NCI-H446 (cell line): ENCODE results near the gene TRAF1.

Experiments used
- DNase-seq, 2 experiments: peaks; one replicate each; lab custom pipeline; 2025; lab: John Stamatoyannopoulos, UW

Gene TRAF1

DNA sequence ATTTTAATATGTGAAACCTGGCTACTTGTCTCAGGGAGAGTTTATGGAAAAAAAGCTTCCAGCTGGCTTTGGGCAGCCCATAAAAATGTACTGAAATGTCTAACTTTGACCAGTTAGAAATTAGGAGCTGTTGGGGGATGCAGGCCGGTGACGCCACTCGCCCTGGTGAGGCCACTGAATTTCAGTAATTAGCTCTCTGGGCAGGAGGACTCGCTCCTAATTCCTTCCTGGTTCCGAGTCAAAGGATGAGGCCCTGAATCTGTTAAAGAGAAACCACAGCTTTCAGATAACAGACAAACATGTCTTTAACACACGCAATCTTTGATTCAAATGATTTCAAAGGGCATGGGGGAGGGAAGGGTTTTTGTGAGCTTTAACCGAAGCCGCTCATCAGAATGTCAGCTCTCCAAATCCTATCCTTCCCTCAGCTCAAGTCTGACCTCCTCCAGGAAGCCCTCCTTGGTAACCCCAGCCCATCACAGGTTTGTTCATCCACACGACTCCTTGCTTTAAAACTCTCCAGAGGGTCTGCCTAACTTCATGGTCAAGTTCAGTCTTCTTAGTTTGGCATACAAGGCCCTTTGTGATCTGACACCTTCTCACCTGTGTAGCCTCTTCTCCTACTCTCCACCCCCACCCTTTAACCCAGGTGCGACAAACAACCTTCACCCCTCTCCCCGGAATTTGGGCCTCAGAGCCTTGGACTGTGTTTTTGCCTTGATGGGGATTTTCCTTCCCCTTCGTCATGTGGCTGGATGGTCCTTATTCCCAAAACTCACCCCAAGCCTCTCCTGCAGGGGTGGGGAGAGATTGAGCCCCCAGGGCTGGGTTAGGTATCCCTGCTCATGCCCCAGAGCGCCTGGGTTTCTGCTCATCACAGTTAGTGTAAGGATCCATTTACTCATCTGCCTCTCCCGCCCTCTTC lies 36.0 kb downstream of the TRAF1 start:
- DNase-seq, result no peak

DNA sequence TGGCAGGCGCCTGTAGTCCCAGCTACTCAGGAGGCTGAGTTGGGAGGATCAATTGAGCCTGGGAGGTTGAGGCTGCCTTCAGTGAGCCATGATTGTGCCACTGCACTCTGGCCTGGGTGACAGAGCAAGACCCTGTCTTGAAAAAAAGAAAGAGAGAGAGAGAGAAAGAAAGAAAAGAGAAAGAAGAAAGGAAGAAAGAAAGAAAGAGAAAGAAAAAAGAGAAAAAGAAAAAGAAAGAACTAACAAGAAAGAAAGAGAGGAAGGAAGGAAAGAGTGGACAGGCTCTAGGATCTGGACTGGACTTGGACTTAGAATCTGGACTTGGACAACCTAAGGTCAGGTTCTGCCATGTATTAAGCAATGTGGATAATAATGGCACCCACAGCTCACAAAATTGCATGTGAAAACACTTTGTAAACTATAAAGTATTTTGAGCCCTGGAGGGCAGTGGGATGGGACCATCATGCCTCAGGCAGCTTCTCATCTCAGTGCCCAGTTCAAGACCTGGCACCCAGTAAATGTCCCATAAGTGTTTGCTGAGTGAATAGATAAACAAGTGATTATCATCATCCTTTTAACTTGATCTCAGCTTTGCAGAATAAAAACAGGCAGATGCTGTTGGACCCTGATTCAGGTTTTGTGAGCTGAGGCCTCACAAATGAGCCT lies 36.9 kb downstream of the TRAF1 start:
- no peak for DNase-seq

DNA sequence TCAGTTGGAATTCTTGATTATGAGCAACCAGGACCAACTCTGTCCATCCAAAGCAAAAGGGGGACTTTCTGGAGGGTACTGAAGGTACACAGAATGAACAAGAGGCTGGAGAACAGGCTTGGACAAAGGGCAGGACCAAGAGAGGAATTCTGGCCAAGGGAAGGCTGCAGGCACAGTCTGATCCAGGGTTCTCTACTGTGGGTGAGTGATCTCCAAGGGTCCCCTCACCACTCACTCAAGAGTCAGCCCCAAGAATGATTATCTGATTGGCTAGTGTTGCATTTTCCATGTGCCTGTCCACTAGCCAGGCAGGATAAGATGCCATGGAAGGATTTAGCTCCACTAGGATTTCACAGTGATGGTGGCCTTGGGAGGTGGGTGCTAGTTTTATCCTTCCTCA lies 38.0 kb downstream of the TRAF1 start:
- DNase-seq, result no peak

DNA sequence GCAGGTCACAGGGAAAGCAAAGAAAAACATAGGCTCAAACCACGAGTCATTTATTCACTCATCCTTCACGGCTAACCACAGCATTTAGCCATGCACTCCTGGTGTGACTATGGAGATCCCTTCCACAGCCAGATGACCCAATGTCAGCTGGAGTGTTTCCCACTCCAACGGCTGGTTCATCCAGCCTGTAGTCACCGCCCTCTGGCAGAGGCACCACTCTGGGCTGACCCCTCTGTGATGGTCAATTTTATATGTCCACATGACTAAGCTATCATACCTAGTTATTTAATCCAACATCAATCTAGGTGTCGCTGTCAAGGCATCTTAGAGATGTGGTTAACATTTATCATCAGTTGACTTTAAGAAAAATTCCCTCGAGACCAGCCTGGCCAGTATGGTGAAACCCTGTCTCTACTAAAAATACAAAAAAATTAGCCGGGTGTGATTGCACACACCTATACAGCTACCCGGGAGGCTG lies 40.1 kb downstream of the TRAF1 start:
- no peak for DNase-seq

DNA sequence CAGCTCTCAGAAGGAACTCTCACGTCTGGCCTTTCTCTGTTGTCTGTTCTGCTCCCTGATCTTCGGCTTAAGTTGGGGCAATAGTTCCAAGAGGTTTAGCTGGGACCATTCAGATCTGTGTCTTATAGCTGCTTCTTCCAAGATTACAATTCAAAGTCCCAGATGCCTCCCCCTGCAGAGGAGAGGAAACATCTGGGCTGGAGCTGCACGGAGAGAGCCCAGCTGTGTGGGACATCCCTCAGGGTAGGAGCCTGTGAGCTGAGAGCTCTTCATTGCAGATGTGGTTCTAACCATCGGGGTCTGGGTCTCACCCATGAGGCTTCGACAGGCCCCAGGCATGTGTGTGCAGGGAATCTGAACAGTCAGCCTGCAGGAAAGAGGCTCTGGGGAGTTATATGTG lies 40.6 kb downstream of the TRAF1 start:
- no peak for DNase-seq

DNA sequence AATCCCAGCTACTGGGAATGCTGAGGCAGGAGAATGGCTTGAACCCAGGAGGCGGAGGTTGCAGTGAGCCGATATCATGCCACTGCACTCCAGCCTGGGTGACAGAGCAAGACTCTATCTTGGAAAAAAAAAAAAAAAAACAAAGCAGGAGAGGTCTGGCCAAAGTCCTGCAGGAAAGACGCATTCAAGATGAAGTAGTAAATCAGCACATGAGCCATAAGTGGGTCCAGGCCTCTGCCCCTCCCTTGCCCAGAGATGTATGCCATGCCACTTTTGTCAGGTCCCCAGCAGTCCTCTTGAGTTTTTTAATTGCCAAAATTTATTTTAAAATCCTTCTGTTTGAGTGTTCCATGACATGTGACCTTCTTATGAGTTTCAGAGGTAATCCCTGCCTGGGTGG lies 41.1 kb downstream of the TRAF1 start:
- no peak for DNase-seq

DNA sequence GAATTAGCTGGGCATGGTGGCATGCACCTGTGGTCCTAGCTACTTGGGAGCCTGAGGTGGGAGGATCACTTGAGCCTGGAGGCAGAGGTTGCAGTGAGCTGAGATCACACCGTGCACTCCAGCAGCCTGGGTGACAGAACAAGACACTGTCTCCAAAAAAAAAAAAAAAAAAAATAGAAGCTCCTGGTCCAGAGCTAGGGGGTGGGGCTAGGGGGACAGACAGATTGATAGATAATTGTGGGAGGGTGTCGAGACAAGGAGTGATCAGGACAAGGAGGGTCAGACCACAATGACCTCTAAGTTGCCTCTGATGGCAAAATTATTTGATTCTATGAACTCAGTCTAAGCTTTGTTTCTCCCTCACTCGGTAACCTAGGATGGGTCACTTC lies 43.0 kb downstream of the TRAF1 start:
- DNase-seq, result no peak

DNA sequence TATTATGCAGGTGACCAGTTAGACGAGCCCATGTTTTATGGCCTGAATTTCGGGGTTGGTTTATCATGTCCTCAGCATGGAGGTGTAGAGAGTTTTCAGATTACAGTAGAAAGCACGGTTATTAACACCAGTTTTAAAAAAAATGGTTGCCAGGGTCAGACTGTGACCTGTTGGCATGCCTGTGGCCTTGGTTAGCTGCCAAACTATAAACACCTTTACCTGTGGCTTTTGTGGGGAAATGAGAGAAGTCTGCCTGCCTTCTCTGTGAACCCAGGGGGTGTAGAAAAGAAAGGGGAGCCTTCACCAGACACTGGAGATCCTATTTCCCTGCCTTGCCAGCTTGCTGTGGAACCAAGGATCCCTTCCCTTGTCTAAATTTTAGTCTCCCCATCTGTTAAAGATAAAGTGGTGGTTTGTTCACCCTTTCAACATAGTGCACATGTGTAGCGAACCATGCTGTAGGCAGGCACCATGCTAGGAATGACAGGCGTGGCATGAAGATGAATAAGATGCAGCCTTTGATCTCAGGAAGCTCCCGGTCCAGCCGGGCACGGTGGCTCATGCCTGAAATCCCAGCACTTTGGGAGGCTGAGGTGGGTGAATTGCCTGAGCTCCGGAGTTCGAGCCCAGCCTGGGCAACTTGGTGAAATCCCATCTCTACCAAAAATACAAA lies 43.5 kb downstream of the TRAF1 start:
- no peak for DNase-seq

DNA sequence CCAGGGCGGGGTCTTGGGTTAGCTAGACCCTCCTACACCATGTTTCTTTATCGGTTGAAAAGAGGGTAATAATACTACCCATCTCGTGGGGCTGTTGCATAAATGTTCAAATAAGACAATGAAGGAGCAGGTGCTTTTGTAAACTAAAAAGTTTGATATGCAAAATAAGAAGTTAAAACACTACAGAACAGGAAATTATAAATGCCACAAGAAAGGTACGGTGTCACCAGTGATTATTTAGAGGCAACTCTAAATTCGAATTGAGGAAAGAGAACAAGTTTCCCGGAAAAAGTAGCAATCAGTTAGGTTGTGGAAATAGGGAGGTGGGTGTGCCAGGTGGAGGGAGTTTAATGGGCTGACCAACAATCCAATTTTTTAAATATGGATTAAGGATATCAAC lies 47.1 kb downstream of the TRAF1 start:
- DNase-seq, result no peak

DNA sequence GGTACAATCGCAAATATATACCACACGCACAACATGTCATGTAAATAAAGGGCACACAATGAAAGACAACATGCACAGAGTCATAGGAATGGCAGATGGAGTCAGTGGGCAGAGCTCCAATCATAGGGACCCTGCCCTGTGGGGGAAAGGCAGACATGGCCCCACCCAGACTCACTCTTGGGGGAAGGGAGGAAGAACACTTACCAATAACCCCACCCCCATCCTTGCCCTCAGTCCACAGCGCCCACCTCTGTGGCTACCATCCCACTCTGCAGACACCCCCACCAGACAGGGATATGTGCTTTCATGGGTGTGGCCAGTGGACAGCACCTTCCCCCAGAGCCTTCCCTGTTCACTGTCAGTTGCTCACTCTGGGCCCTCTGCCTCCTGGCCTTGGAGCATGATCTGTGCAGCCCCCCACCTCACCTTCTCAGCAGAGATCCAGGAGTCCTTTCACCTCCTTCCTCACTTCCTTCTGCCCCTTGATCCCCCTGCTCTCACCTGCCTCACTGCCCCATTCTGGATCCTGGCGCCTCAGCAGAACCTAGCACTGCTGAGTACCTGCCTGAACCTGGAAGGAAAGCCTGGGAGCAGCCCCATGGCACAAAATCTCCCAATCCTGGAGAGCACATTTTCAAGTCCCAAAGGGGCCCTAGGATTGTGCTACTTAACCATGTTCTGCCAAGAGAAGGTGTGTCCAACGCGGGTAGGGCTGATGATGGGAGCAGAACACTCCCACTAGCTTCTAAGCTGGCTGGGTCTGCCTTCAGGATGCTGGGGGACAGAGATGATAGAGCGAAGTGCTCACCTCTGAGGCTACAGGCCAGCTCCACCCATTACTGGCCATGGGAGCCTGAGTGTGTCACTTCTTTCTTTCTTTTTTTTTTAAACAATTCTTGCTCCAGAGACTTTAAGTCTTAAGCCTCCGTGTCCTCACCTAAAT lies 48.1 kb downstream of the TRAF1 start:
- peak in 1 of 2 experiments; percentile 35 for DNase-seq

DNA sequence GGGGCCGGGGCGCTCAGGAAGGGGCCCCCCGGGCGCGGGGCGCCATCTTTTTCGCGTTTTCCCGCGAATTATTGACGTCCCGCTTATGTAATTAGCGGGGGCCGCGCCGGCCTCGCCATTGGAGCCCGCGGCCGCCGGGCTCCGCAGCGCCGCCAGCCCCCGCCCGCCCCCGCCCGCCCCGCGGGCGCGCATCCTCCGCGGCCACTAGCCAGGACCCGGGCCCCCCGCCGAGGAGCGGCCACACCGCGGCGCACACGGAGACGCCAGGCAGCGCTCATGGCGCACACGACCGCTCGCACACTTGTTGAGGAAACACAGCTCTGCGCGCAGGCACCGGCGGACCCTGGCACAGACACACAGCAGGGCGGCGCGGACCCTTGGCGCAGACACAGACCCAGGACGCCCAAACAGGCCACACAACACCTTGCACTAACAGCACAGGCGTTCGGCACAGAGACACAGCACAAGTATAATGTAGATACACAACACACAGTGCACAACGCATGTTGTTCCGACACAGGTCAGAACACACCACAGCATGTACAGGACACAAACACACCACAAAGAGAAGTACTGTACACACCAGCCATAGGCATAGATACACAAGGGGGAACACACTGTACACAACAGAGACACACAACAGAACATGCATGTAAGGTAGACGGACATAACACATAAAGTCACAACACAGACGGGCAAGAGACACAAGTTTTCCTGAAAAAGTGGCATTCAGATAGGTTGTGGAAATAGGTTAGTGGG lies 49.1 kb downstream of the TRAF1 start:
- peak; percentile 24 to 78 for DNase-seq

DNA sequence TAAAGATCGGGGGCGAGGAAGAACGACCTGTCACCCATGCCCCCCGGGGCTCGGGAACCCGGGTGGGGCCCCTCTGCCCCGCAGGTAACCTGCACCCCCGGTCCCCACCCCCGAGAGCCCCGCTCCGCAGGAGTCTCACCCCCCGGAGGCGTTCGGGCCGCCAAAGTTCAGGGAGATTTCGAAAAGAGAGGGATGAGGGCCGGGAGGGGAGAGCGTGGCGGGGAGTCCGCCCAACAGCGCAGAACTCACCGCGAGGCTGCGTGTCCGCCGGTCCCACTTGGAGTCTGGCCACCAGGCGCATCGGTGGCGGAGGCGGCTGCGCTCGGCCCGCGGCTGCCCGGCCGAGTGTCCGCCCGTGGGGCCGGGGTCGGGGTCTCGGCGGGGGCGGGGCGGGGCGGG lies 49.8 kb downstream of the TRAF1 start, which contains the start of gene PHF19:
Gene PHF19, minus strand, starts transcription at position 347 of the 399 bp plus-strand sequence. CDS start 2,447 bp downstream, outside the sequence.
- DNase-seq, result no peak

DNA sequence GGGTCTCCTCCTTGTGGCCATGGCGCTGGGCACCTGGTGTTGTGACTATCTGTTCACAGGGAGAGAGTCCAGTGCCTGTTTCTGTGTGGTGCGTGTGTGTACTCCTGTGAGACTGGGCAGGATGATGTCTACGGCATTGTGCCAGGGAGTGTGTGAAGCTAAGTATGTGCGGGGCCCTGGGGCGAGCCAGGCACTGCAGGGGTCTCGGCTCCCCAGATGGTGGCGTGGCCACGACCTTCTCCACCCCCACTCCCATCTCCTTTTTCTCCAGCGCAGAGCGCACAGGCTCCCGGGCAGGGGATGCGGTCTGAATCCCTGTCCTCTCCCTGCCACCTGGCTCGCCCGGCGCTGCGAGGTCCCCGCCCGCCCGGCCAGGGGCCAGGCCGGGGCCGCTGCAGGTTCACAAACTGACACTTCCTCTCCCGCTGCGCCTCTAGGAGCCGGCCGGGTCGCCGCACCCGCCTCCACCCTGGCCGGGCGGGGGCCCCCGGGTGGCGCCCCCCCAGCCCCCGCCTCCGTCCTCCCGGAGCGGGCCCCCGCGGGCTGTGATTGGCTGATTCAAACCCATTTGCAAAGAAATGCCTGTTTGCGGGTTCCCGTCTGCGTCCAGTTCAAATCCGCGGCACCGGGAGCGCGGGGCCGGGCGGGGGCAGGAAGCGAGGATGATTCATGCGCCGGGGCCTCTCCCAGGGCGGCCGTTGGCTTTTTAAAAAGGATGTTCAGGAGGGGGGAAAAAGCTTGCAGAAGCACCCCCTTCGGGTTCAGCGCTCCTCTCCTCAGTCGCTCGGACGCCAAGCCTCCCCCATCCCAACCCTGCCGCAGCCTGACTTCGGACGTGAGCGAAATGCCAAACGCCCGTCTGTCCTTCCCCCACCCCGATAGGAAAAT lies 50.4 kb downstream of the TRAF1 start:
- DNase-seq, result peak; percentile 27 to 69

DNA sequence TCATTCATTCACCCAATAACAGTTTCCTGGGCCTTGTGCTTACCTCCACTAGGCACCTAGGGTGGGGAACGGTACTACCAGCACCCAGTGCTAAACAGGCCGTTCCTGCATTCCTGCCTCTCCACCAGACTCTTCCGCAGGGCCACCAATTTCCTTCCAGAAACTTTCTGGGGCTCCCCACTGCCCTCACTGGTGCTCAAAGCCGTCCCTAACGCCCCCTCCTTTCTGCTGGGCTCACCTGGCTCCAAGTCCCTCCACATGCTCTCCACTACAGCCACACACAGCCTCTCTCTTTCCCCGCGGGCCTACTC lies 51.0 kb downstream of the TRAF1 start:
- DNase-seq, result no peak

DNA sequence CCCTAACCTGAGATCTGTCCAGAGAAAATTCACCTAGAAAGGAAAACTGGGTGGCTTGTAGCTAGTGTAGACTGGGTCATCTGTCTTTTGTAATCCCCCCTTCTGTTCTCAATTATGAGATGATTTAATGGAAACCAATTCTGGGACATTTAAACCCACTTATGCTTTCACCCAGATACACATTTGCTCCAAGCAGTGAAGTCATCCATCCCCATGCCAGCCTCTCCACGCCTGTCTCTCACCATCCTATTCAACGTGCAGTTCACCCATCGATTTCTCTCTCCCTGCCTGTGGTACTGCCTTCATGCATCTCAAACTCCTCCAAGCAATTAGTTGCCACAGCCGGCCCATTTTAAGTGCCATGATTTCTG lies 51.4 kb downstream of the TRAF1 start:
- no peak for DNase-seq

DNA sequence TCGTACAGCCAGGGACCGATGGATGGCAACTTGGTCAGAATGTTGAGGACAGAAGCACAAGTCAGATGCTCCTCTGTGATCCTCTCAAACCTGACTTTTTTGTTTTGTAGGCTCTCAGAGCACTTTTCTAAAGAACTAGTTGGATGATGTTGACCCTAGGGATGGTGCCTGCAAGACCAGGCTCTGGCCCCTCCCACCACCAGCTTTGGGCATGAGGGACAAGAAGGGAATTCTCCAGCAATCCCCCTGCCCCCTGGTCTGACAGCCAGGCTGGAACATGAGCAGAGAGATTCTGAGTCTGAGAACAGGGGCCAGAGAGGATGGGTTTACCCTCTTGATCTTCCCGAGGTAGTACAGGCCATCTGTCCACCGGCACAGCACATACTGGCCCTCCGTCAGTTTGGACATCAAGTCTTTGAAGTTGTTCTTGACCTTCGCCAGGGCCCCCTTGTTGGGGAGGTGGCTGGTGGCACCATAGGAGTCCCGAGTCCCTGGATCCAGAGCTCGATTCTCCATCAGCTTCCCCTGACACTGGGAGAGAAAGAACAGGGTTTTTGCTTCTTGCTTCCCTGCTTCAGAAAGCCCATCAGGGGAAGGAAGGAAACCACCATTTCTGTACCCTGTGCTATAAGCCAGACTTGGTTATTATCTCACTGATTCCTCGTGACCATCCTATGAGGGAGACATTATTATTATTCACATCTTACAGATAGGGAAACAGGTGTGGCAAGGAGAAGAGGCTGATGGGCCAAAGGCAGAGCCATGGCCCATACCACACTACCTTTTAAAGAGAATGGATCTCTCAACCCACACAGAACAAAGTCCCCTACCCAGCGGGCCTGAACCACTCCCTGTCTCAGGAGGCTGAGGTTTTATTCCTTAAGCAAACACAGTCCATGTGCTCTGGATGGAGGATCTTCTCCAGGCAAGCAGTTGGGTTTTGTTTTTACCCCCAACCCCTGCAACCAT lies 52.1 kb downstream of the TRAF1 start:
- no peak for DNase-seq

DNA sequence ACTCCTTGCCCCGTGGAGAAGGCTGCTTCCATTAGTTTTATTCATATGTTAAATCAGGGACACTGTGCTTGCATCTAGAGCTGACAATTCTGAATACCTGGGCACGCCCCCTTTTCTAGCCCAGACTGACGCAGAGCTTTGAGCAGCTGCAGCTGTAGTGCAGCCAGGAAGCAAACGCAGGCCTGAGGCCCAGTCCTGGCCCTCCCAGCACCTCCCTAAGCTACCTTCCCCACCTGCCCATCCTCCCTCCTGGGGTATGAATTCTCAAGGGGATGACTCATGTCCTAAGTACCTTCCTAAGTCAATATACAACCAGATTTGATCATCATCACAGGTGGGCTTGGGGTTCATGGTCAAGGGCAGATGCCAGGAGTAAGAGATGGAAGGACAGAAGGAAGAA lies 53.1 kb downstream of the TRAF1 start:
- no peak for DNase-seq

DNA sequence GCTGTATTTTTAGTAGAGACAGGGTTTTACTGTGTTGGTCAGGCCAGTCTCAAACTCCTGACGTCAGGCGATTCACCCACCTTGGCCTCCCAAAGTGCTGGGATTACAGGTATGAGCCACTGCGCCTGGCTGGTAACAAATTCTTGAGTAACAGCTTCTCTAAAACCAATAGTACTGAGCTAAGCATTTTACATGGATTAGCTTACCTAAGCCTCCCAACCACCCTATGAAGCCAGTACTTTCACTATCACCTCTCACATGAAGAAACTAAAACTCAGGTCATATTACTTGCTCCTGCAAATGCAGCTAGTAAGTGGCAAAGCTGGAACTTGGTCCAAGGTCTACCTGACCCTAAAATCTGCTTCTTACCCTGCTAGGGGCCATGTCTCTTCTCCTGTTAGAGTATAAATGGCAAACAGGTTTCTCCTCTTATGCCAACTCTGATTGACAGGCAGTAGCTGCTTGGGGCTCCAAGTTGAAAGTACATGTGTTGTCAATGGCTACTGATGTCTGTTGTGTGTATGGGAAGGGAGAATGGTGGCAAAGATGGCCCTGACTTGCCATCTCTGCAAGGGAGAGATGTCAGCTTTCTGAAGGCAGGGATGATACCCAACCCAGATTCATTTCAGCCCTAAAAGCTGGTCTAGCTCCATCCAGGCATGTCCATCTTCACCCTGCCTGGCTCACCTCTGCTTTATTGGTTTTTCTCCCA lies 53.6 kb downstream of the TRAF1 start:
- no peak for DNase-seq
